GM12864 (cell line): ENCODE data around the gene MACROH2A2.

Experiments used
- DNase-seq: peaks from one replicate; pipeline ENCODE4 v3.0.0-alpha.2; 2011; ENCODE audit warnings: low read depth
- H3K4me3 ChIP-seq: 2 replicates; pipeline ENCODE4 v1.5.1; 2011; ENCODE audit warnings: mild to moderate bottlenecking, low read depth, low read length, control low read depth
- TF ChIP-seq, protein P1 (sequence below): IDR thresholded peaks from 2 replicates; pipeline ENCODE4 v1.5.1; 2011; ENCODE audit warnings: low read depth, mild to moderate bottlenecking, moderate library complexity, low read length, control low read depth, inconsistent platforms; ENCODE audit errors: missing control alignments

The MACROH2A2 gene

DNA sequence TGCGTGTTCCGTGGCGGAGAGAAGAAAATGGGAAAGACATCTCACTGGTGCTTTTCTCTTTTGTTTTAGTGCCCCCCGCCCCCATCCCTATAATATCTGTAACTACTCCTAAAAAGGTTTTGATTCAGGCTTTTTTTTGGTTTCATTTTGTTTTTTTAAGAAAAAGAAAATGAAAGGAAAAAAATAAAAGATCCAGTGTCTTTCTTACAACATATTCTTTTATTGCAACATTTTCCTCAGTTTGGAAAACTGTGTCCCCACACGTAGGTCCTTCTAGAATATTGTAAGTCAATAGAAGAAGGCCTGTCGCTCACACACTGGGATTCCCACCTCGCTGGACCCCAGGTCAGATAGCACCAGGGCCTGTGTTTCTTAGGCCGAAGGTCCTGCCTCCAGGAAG is 59.4 kb downstream of the MACROH2A2 start:
- H3K4me3 ChIP-seq, result no peak overlapping the region
- DNase-seq, result no peak
- TF ChIP-seq, protein P1, sequence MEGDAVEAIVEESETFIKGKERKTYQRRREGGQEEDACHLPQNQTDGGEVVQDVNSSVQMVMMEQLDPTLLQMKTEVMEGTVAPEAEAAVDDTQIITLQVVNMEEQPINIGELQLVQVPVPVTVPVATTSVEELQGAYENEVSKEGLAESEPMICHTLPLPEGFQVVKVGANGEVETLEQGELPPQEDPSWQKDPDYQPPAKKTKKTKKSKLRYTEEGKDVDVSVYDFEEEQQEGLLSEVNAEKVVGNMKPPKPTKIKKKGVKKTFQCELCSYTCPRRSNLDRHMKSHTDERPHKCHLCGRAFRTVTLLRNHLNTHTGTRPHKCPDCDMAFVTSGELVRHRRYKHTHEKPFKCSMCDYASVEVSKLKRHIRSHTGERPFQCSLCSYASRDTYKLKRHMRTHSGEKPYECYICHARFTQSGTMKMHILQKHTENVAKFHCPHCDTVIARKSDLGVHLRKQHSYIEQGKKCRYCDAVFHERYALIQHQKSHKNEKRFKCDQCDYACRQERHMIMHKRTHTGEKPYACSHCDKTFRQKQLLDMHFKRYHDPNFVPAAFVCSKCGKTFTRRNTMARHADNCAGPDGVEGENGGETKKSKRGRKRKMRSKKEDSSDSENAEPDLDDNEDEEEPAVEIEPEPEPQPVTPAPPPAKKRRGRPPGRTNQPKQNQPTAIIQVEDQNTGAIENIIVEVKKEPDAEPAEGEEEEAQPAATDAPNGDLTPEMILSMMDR, result no peak

DNA sequence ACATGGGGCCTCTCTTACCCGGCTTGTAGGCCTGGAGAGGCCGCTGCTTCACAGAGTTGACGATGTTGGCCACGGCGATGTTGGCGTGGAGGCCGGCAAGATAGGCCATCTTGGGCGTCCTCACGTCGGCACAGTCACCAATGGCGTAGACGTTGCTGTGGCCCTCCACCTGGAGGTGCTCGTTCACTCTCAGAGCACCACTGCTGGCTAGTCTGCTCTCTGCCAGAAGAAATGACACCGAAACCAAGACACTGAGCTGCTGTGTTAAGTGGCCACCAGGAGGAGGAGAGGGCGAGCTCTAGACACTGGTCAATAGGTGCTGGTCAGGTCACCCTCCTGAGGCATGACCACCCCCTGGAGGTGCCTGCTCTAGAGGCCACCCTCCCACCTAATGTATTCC is 62.3 kb downstream of the MACROH2A2 start:
- TF ChIP-seq, protein P1, result no peak
- H3K4me3 ChIP-seq, result no peak overlapping the region
- no peak for DNase-seq

DNA sequence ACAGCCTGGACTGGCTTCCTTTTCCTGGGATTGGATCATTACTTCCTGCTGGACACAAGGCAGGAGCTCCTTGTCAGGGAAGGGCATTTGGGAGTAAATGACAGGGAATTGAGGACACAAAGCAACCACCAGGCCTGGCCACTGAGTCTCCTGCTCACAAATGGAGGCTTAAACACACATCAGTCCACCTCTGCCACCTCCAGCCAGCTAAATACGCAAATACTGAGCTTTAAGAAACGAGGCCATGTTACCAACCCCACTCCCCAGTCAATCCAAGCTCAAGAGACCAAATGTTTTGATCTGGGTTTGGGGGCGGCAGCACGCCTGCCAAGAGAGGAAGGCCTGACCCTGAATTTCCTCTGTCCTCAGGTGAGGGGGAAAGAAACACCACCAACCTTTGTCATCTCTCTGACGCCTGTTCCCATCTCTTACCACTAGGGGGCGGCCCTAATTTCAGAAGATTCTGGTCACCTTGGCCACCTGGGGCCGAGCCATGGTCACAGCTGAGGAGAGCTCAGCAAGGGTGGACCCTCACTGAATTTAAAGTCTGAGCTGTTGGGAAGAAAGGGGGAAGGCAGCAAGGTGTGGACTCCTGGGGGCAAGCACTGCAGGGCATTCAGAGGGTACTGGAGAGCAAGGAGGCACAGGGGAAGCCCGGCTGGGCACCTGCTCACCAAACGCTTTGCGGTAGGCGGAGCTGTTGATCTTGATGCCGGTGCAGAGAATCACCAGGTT is 63.5 kb downstream of the MACROH2A2 start:
- DNase-seq, result no peak
- H3K4me3 ChIP-seq, result no peak overlapping the region
- TF ChIP-seq, protein P1, result peak; percentile 86

DNA sequence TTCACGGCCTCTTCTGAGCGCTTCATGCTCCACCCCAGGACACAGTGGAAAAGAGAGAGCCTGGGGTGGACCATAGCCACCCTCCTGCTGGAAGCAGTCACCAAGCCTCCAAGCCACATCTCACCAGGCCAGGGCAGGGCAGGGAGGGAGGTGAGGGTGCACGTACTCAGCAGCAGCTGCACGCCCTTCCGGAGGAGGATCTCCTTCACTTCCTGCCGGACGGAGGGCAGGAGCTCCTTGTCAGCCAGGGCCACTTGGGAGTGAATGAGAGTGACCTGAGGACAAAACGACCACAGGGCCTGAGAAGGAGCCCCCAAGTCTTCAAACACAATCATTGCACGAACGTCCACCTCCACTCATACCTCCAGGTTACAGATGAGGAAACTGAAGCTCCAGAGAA is 65.0 kb downstream of the MACROH2A2 start:
- H3K4me3 ChIP-seq, result no peak overlapping the region
- TF ChIP-seq, protein P1, result no peak
- no peak for DNase-seq

DNA sequence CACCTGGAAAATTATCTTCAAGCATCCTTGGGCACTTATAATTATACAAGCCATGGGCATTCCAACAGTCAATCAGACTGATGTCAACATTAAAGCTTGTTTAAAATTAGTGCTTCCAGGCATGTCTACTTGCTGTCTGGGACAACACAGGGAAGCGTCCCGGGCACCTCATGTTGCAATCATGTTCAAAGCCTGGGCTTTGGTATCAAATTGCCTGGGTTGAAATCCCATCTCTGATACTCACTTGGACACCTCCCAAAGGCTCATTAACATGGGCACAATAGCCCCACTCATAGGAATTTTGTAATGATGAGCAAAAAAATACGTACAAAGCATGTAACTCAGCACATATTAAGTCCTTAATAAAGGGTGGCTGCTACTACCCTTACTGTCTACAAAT is 65.5 kb downstream of the MACROH2A2 start:
- TF ChIP-seq, protein P1, result no peak
- no peak overlapping the region for H3K4me3 ChIP-seq
- DNase-seq, result no peak

DNA sequence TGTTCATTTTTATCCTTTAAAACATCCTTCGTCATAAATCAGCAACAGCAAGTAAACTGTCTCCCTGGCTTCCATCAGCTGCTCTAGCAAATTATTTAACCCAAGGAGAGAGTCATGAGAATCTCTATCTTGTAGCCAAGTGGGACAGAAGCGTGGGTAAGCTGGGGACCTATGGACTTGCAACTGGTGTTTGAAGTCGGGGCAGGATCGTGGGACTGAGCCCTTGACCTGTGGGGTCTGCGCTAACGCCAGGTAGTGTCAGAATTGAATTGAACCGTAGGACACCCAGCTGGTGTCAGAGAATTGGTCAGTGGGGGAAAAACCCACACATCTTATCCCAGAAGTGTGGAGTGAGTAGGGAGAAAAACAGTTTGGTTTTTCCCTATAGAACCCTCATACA is 66.6 kb downstream of the MACROH2A2 start:
- TF ChIP-seq, protein P1, result no peak
- no peak for DNase-seq
- no peak overlapping the region for H3K4me3 ChIP-seq

DNA sequence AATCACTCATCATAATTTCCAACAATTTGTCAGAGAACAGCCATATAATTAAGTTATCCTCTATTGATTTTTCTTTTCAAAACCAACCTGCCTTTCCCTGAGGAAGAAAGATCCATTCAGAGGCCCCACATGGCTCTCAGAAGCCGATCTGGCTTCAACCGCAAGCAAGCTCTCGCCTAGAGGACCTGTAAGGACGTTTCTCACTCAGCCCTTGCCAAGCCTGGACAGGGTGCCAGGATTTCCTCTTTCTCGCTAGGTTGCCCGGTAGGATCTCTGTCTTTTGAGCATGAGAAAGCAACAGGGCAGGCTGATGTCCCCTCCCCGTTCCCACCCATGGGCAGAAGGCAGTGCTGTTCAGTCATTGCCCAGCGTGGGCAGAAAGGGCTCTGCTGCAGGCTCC is 67.0 kb downstream of the MACROH2A2 start:
- no peak for DNase-seq
- TF ChIP-seq, protein P1, result no peak
- H3K4me3 ChIP-seq, result no peak overlapping the region
